ENCODE measurements around the gene FANCE. TPM values are rescaled to one million over a fixed set of nuclear protein-coding genes. Genes with fewer than 3 reads are reported as not detected.
A peak's percentile ranks its signal among the peaks of the same experiment; 100 is the strongest.

Gene FANCE
- polyA plus RNA-seq, 3 donors = 1.8 to 3.0 (median 2.9) TPM

GRCh38 chr6:35461270-35461669 is 9.1 kb downstream of the FANCE start:
- WGBS (ENCODE audit: insufficient coverage) = 100% methylated on average over 2 of the region's 3 CpGs
- no peak for TF ChIP-seq CTCF (IDR thresholded peaks at IDR 0.05)
- no peak overlapping the region for H3K27ac ChIP-seq (ENCODE audit: low read depth in 1 of 2, low read length in 2 of 2)
- H3K79me2 ChIP-seq (ENCODE audit: insufficient read depth, low read length) = no peaks in the 10 kb centered on the region
- Mint-ChIP-seq H3K36me3 (peaks cover 45 to 63% of the 10 kb centered on the region in 2 donors), H3K4me3 (no peak overlapping the region), H3K4me1 (peaks cover under 1% of the 10 kb centered on the region), H3K9me3 (no peaks in the 10 kb centered on the region), H3K27me3 (ENCODE audit: low read depth in 3 of 3) (peaks cover 0 to 3% (median 2%) of the 10 kb centered on the region in 3 donors), H3K27ac (peak overlapping the region in 1 of 7 donors; percentile 7)
- intact Hi-C loops (cut with micrococcal nuclease) = no loop called here
- H3K36me3 ChIP-seq (replicated peaks in 1 of 2; ENCODE audit: control insufficient read depth in 1 of 2, insufficient read depth in 2 of 2, low read length in 2 of 2) = peaks cover 10 to 50% of the 10 kb centered on the region in 2 donors
- no peak overlapping the region for H3K4me3 ChIP-seq (replicated peaks in 1 of 3; ENCODE audit: low read depth in 2 of 3, low read length in 3 of 3)
- H3K4me1 ChIP-seq (ENCODE audit: control insufficient read depth in 1 of 2, insufficient read depth in 2 of 2, low read length in 2 of 2) = no peaks in the 10 kb centered on the region
- no peaks in the 10 kb centered on the region for H3K9me3 ChIP-seq (replicated peaks in 1 of 2; ENCODE audit: control insufficient read depth in 1 of 2, insufficient read depth in 1 of 2, low read length in 2 of 2)
- H3K4me2 ChIP-seq (replicated peaks; ENCODE audit: extremely low read depth, low read length, poor library complexity, severe bottlenecking) = no peak overlapping the region
- no peak for DNase-seq
- no peak overlapping the region for H3K9ac ChIP-seq (ENCODE audit: insufficient read depth, low read length, poor library complexity, severe bottlenecking)
- H4K20me1 ChIP-seq (ENCODE audit: insufficient read depth, low read length) = no peaks in the 10 kb centered on the region
- no peak overlapping the region for H2AFZ ChIP-seq (ENCODE audit: insufficient read depth, low read depth, low read length, poor library complexity, severe bottlenecking)
- no peaks in the 10 kb centered on the region for H3K27me3 ChIP-seq (ENCODE audit: control insufficient read depth in 2 of 2, insufficient read depth in 2 of 2, low read length in 2 of 2)

- peaks cover 0 to 2% (median 0%) of the 10 kb centered on the region in 7 donors for H3K9me3 Mint-ChIP-seq
- peaks cover 0 to 6% (median 2%) of the 10 kb centered on the region in 3 donors for H3K27me3 Mint-ChIP-seq (ENCODE audit: low read depth in 3 of 3)
- no peaks in the 10 kb centered on the region for H3K9me3 ChIP-seq (replicated peaks in 1 of 2; ENCODE audit: control insufficient read depth in 1 of 2, insufficient read depth in 1 of 2, low read length in 2 of 2)
- peaks cover 8% of the 10 kb centered on the region for H3K4me1 Mint-ChIP-seq
- H2AFZ ChIP-seq (ENCODE audit: insufficient read depth, low read depth, low read length, poor library complexity, severe bottlenecking) = no peak overlapping the region
- H3K4me3 Mint-ChIP-seq = no peak overlapping the region
- DNase-seq = no peak
- H3K9ac ChIP-seq (ENCODE audit: insufficient read depth, low read length, poor library complexity, severe bottlenecking) = no peak overlapping the region
- WGBS (ENCODE audit: insufficient coverage) = 94% methylated on average over 2 of the region's 4 CpGs
- no peaks in the 10 kb centered on the region for H4K20me1 ChIP-seq (ENCODE audit: insufficient read depth, low read length)
- peaks cover 38 to 47% of the 10 kb centered on the region in 2 donors for H3K36me3 Mint-ChIP-seq
- H3K27ac ChIP-seq (ENCODE audit: low read depth in 1 of 2, low read length in 2 of 2) = no peak overlapping the region
- H3K4me2 ChIP-seq (replicated peaks; ENCODE audit: extremely low read depth, low read length, poor library complexity, severe bottlenecking) = no peak overlapping the region
- no peaks in the 10 kb centered on the region for H3K27me3 ChIP-seq (ENCODE audit: control insufficient read depth in 2 of 2, insufficient read depth in 2 of 2, low read length in 2 of 2)
- H3K4me1 ChIP-seq (ENCODE audit: control insufficient read depth in 1 of 2, insufficient read depth in 2 of 2, low read length in 2 of 2) = peaks cover 7% of the 10 kb centered on the region in 2 donors
- H3K27ac Mint-ChIP-seq = no peak overlapping the region
- no peak overlapping the region for H3K4me3 ChIP-seq (replicated peaks in 1 of 3; ENCODE audit: low read depth in 2 of 3, low read length in 3 of 3)
- peaks cover 10 to 34% of the 10 kb centered on the region in 2 donors for H3K36me3 ChIP-seq (replicated peaks in 1 of 2; ENCODE audit: control insufficient read depth in 1 of 2, insufficient read depth in 2 of 2, low read length in 2 of 2)
- no peak for TF ChIP-seq CTCF (IDR thresholded peaks at IDR 0.05)
- peaks cover under 1% of the 10 kb centered on the region for H3K79me2 ChIP-seq (ENCODE audit: insufficient read depth, low read length)
- intact Hi-C loops (cut with micrococcal nuclease) = no loop called here
Observed at GRCh38 chr6:35463292-35463691, 11.2 kb downstream of the FANCE start.

All from CD14-positive monocyte (primary cell).